CD4-positive, alpha-beta T cell (primary cell): ENCODE results near the gene BLOC1S5. TPM values are rescaled to one million over a fixed set of nuclear protein-coding genes. Genes with fewer than 3 reads are reported as not detected.

Experiments
- ATAC-seq: fragments of 200-7000 bp; cut with Tn5 transposase; one replicate; pipeline ENCODE4 v1.10.0; 2022; ENCODE audit warnings: mild to moderate bottlenecking; ENCODE audit not compliant: poor library complexity
- CTCF ChIA-PET: fragments of 350-600 bp; sonication (Branson Sonifier 250); formaldehyde crosslinking; loops from one replicate; lab custom pipeline; 2021; ENCODE audit warnings: antibody characterized with exemption, inconsistent platforms; lab: Charles Lee
- POLR2A ChIA-PET: fragments of 350-600 bp; sonication (Branson Sonifier 250); formaldehyde crosslinking; loops from one replicate; lab custom pipeline; 2021; ENCODE audit warnings: antibody characterized with exemption, inconsistent platforms; lab: Charles Lee
- DNase-seq, 14 experiments: peaks; one replicate each; pipeline ENCODE4 v3.0.0-alpha.2; 2013 to 2020; ENCODE audit warnings: mixed read lengths in 2 of 14
- H3K27ac ChIP-seq, 2 donors: one replicate each; pipeline versions ENCODE4 v1.5.1 to v1.7.0; 2013; ENCODE audit warnings: low read length in 2 of 2, low read depth in 1 of 2, mild to moderate bottlenecking in 1 of 2
- H3K27me3 ChIP-seq, 2 experiments: 1 replicate in 1 of 2; 2 replicates in 1 of 2; pipeline versions ENCODE4 v1.6.1 to v1.7.0; 2013; ENCODE audit warnings: low read length in 2 of 2, control low read depth in 1 of 2, mild to moderate bottlenecking in 1 of 2, moderate library complexity in 1 of 2; ENCODE audit not compliant: insufficient read depth in 2 of 2, control insufficient read depth in 1 of 2
- H3K36me3 ChIP-seq: one replicate; pipeline ENCODE4 v1.6.1; 2013; ENCODE audit warnings: low read length, control low read depth; ENCODE audit not compliant: insufficient read depth
- H3K4me1 ChIP-seq: one replicate; pipeline ENCODE4 v1.6.1; 2013; ENCODE audit warnings: low read length, control low read depth; ENCODE audit not compliant: insufficient read depth
- H3K4me3 ChIP-seq: one replicate; pipeline ENCODE4 v1.5.1; 2013; ENCODE audit warnings: mild to moderate bottlenecking, low read length, moderate library complexity
- H3K9me3 ChIP-seq, 2 experiments: 1 replicate in 1 of 2; 2 replicates in 1 of 2; pipeline versions ENCODE4 v1.6.1 to v1.7.0; 2013; ENCODE audit warnings: low read length in 2 of 2, mild to moderate bottlenecking in 2 of 2, control low read depth in 1 of 2, moderate library complexity in 1 of 2; ENCODE audit not compliant: control insufficient read depth in 1 of 2, insufficient read depth in 1 of 2
- H3K27ac Mint-ChIP-seq: one replicate; pipeline ENCODE4 v1.8.0; 2020; ENCODE audit warnings: mixed read lengths
- H3K27me3 Mint-ChIP-seq: one replicate; pipeline ENCODE4 v1.8.0; 2021; ENCODE audit warnings: mixed read lengths
- H3K36me3 Mint-ChIP-seq: one replicate; pipeline ENCODE4 v1.8.0; 2021; ENCODE audit warnings: low read depth, mixed read lengths
- H3K4me1 Mint-ChIP-seq: one replicate; pipeline ENCODE4 v1.8.0; 2021; ENCODE audit warnings: low read depth, mixed read lengths
- H3K4me3 Mint-ChIP-seq: one replicate; pipeline ENCODE4 v1.8.0; 2020; ENCODE audit warnings: mild to moderate bottlenecking, mixed read lengths
- H3K9me3 Mint-ChIP-seq: one replicate; pipeline ENCODE4 v1.8.0; 2020; ENCODE audit warnings: mixed read lengths
- CTCF ChIP-seq: fragments of 200-600 bp; IDR thresholded peaks from one replicate; pipeline ENCODE4 v1.8.0; 2022; ENCODE audit warnings: antibody characterized with exemption, mild to moderate bottlenecking
- intact Hi-C, 2 experiments: fragments of 100-400 bp; cut with DNase I in 1 of 2; cut with micrococcal nuclease in 1 of 2; formaldehyde crosslinking; loops; one replicate each; pipeline versions ENCODE4 v1.15.1 to v1.9.0; 2023 to 2025; cut with DNase I, micrococcal nuclease
- total RNA-seq, 174 experiments: library from RNA in 2 of 174; stranded (reverse) in 2 of 174; gene quantifications; one replicate each; pipeline ENCODE4 v1.2.3 and lab custom pipeline; 2021 to 2026

Gene BLOC1S5
- total RNA-seq, 2 experiments from 2014 or later = 5.7 to 7.2 TPM

DNA sequence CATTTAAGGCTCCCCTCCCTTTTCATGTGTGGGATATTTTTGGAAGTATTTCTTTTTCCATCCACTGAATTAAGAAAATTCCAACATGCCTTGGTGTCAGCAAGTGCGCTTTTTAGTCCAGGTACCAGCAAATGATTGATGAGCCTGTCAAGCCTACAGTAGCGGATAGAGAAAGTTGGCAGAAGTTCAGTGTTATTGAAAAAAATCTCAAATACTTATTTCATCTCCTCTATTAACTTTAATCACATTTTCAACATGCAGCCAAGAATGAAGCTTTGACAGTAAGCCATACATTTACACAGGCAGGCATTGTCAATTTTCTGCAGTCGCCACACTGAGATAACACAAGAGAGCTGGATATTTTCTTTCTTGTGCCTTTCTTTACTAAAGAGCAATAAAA, 50.4 kb downstream of the BLOC1S5 start:
- TF ChIP-seq CTCF = no peak
- Histone ChIP-seq H3K27ac (no peak overlapping the region), H3K9me3 (no peaks in the 10 kb centered on the region), H3K27me3 (no peaks in the 10 kb centered on the region), H3K4me1 (no peaks in the 10 kb centered on the region), H3K4me3 (no peak overlapping the region), H3K36me3 (peaks cover 17% of the 10 kb centered on the region)
- Mint-ChIP-seq H3K27me3 (no peaks in the 10 kb centered on the region), H3K4me3 (no peak overlapping the region), H3K27ac (no peak overlapping the region), H3K9me3 (no peaks in the 10 kb centered on the region), H3K4me1 (peaks cover 19% of the 10 kb centered on the region), H3K36me3 (peaks cover 57% of the 10 kb centered on the region)
- POLR2A ChIA-PET = no interaction called here
- CTCF ChIA-PET = no interaction called here
- ATAC-seq (no peak), DNase-seq (no peak)
- intact Hi-C loops = no loop called here

GRCh38 chr6:8006208-8006607, 58.0 kb downstream of the BLOC1S5 start:
- CTCF ChIA-PET = no interaction called here
- Mint-ChIP-seq H3K27ac (no peak overlapping the region), H3K27me3 (no peaks in the 10 kb centered on the region), H3K4me3 (no peak overlapping the region), H3K4me1 (peaks cover 6% of the 10 kb centered on the region), H3K9me3 (no peaks in the 10 kb centered on the region), H3K36me3 (peaks cover 14% of the 10 kb centered on the region)
- intact Hi-C loops = loop anchor here (5.0 to 10.0 kb wide), 3 partner anchors 284 to 731 kb away; no protein-coding TSS in a partner anchor
- H3K4me3 ChIP-seq = no peak overlapping the region
- H3K27ac ChIP-seq = no peak overlapping the region
- H3K36me3 ChIP-seq = no peaks in the 10 kb centered on the region
- TF ChIP-seq CTCF = peak; percentile 62
- POLR2A ChIA-PET = no interaction called here
- H3K27me3 ChIP-seq = no peaks in the 10 kb centered on the region
- no peaks in the 10 kb centered on the region for H3K9me3 ChIP-seq
- ATAC-seq = no peak
- peak in 4 of 14 experiments; percentile 4 to 32 (median 14) for DNase-seq
- no peaks in the 10 kb centered on the region for H3K4me1 ChIP-seq

DNA sequence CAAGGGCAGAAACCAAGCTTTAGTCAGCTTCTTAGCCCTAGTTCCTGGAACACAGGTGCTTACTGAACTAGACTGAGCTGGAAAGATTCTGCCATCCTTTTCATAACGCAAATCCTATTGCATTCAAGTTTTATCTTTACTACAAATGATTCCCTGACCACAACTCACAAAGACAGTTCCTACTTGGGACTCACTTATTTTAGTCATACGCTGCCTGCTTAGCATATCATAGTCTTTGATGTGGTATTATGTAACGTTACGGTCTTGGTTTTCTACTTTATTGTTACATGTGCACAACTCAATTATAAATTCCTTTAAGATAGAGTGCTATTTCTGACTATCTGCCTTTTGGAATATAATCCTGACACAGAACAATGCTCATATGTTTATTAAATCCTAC, 59.1 kb downstream of the BLOC1S5 start:
- no peak overlapping the region for H3K4me3 ChIP-seq
- intact Hi-C loops = loop anchor here (5.0 to 10.0 kb wide), 3 partner anchors 283 to 730 kb away; no protein-coding TSS in a partner anchor
- Mint-ChIP-seq H3K27me3 (no peaks in the 10 kb centered on the region), H3K4me3 (no peak overlapping the region), H3K36me3 (peaks cover 3% of the 10 kb centered on the region), H3K27ac (no peak overlapping the region), H3K9me3 (no peaks in the 10 kb centered on the region), H3K4me1 (peaks cover 6% of the 10 kb centered on the region)
- ChIA-PET POLR2A (no interaction called here), CTCF (no interaction called here)
- ATAC-seq = no peak
- no peaks in the 10 kb centered on the region for H3K9me3 ChIP-seq
- H3K4me1 ChIP-seq = no peaks in the 10 kb centered on the region
- no peaks in the 10 kb centered on the region for H3K36me3 ChIP-seq
- no peak for TF ChIP-seq CTCF
- no peaks in the 10 kb centered on the region for H3K27me3 ChIP-seq
- H3K27ac ChIP-seq = no peak overlapping the region
- DNase-seq = no peak
